ENCODE results near the gene PXMP4.

GRCh38 chr20:33654680-33655161, 65.4 kb downstream of the PXMP4 start:
- TF ChIP-seq POLR2AphosphoS5 (IDR thresholded peaks at IDR 0.05; ENCODE audit: borderline replicate concordance, low read depth, low read length) (no peak), EZH2 (IDR thresholded peaks at IDR 0.05) (no peak)
